HepG2 (cell line): ENCODE results near the gene SLC25A19. TPM values are rescaled to one million over a fixed set of nuclear protein-coding genes. Genes with fewer than 3 reads are reported as not detected.

Experiments
- CENPX ChIP-seq: sonication (generic); formaldehyde crosslinking; IDR thresholded peaks from 2 replicates; pipeline ENCODE4 v1.9.0; 2021; ENCODE audit warnings: mild to moderate bottlenecking, missing genetic modification reagents, moderate library complexity
- KLF6 ChIP-seq: IDR thresholded peaks from 2 replicates; pipeline ENCODE4 v1.8.0; 2016; ENCODE audit warnings: missing biosample characterization, missing genetic modification reagents
- KLF9 ChIP-seq: IDR thresholded peaks from 2 replicates; pipeline ENCODE4 v1.6.1; 2016; ENCODE audit warnings: low read depth
- MAFG ChIP-seq: sonication (generic); formaldehyde crosslinking; IDR thresholded peaks from 2 replicates; pipeline ENCODE4 v1.5.1; 2020; ENCODE audit warnings: mild to moderate bottlenecking, missing genetic modification reagents
- MED1 ChIP-seq: sonication (generic); formaldehyde crosslinking; IDR thresholded peaks from 2 replicates; pipeline ENCODE4 v1.4.0; 2020; ENCODE audit warnings: missing genetic modification reagents
- NFKB2 ChIP-seq: sonication (generic); formaldehyde crosslinking; IDR thresholded peaks from 2 replicates; pipeline ENCODE4 v1.4.0; 2020; ENCODE audit warnings: missing genetic modification reagents, borderline replicate concordance
- NR2F2 ChIP-seq: IDR thresholded peaks from 2 replicates; pipeline ENCODE4 v1.6.1; 2012; ENCODE audit warnings: low read depth, inconsistent platforms, borderline replicate concordance
- PAF1 ChIP-seq: IDR thresholded peaks from 2 replicates; pipeline ENCODE4 v1.6.1; 2016; ENCODE audit warnings: missing genetic modification reagents, missing compliant biosample characterization
- PHF5A ChIP-seq: IDR thresholded peaks from one replicate; pipeline ENCODE4 v1.6.1; 2018; ENCODE audit warnings: low read depth, missing genetic modification reagents; ENCODE audit not compliant: unreplicated experiment
- ZBTB20 ChIP-seq: sonication (generic); formaldehyde crosslinking; IDR thresholded peaks from 2 replicates; pipeline ENCODE4 v1.8.1; 2023; ENCODE audit warnings: missing genetic modification reagents, low read depth, mild to moderate bottlenecking, borderline replicate concordance
- ZNF225 ChIP-seq: sonication (generic); formaldehyde crosslinking; IDR thresholded peaks from 2 replicates; pipeline ENCODE4 v1.4.0; 2020; ENCODE audit warnings: mild to moderate bottlenecking, missing genetic modification reagents
- ZNF230 ChIP-seq: sonication (generic); formaldehyde crosslinking; IDR thresholded peaks from 2 replicates; pipeline ENCODE4 v1.4.0; 2020; ENCODE audit warnings: mild to moderate bottlenecking, missing genetic modification reagents
- ZNF563 ChIP-seq: sonication (generic); formaldehyde crosslinking; IDR thresholded peaks from 2 replicates; pipeline ENCODE4 v1.8.0; 2022; ENCODE audit warnings: mild to moderate bottlenecking, moderate library complexity, missing genetic modification reagents
- ZNF614 ChIP-seq: IDR thresholded peaks from 2 replicates; pipeline ENCODE4 v1.6.1; 2018; ENCODE audit warnings: missing biosample characterization, missing genetic modification reagents, inconsistent platforms, borderline replicate concordance
- ZNF775 ChIP-seq: sonication (generic); formaldehyde crosslinking; IDR thresholded peaks from 2 replicates; pipeline ENCODE4 v1.4.0; 2020; ENCODE audit warnings: missing genetic modification reagents, mild to moderate bottlenecking, moderate library complexity, borderline replicate concordance
- ZNF777 ChIP-seq: sonication (generic); formaldehyde crosslinking; IDR thresholded peaks from 2 replicates; pipeline ENCODE4 v1.4.0; 2020; ENCODE audit warnings: missing genetic modification reagents
- ZNF839 ChIP-seq: sonication (generic); formaldehyde crosslinking; IDR thresholded peaks from 2 replicates; pipeline ENCODE4 v1.4.0; 2020; ENCODE audit warnings: missing genetic modification reagents, mild to moderate bottlenecking, borderline replicate concordance
- polyA plus RNA-seq, 8 experiments: library from polyadenylated mRNA; depleted of rRNA in 3 of 8; stranded (reverse) in 7 of 8; unstranded in 1 of 8; fragments of >200 nt; fragmentation: Illumina TruSeq in 4 of 8; extraction: Trizol in 4 of 8; gene quantifications; 2 replicates each; pipeline versions ENCODE4 v1.2.1 to v1.2.3, GENCODE V29; 2011 to 2016; ENCODE audit warnings: low read depth in 4 of 8, missing spikeins in 1 of 8, mixed read lengths in 1 of 8; ENCODE audit not compliant: insufficient read depth in 1 of 8
- total RNA-seq, 5 experiments: library from RNA; depleted of rRNA; stranded (reverse); fragments of >200 nt; fragmentation: Illumina TruSeq; extraction: Trizol; gene quantifications; 2 replicates each; pipeline ENCODE4 v1.2.3, GENCODE V29; 2016; ENCODE audit warnings: low read depth in 1 of 5
- TF ChIP-seq, protein P1 (sequence below): sonication (generic); formaldehyde crosslinking; IDR thresholded peaks from 2 replicates; pipeline ENCODE4 v1.9.0; 2022; ENCODE audit warnings: low read depth, missing genetic modification reagents
- TF ChIP-seq, protein P2 (sequence below): sonication (generic); formaldehyde crosslinking; IDR thresholded peaks from 2 replicates; pipeline ENCODE4 v1.4.0; 2020; ENCODE audit warnings: mild to moderate bottlenecking, missing genetic modification reagents
- TF ChIP-seq, protein P3 (sequence below): sonication (generic); formaldehyde crosslinking; IDR thresholded peaks from 2 replicates; pipeline ENCODE4 v1.5.0; 2020; ENCODE audit warnings: missing genetic modification reagents, mild to moderate bottlenecking, borderline replicate concordance
- TF ChIP-seq, protein P4 (sequence below): sonication (generic); formaldehyde crosslinking; IDR thresholded peaks from 2 replicates; pipeline ENCODE4 v1.5.0; 2020; ENCODE audit warnings: mild to moderate bottlenecking, low read depth, missing genetic modification reagents, borderline replicate concordance
- TF ChIP-seq, protein P5 (sequence below): sonication (generic); formaldehyde crosslinking; IDR thresholded peaks from 2 replicates; pipeline ENCODE4 v1.8.0; 2022; ENCODE audit warnings: mild to moderate bottlenecking, missing genetic modification reagents, moderate library complexity

SLC25A19 gene
- total and polyA plus RNA-seq, 2 of the 13 experiments (the other 11 are each of a cell fraction or from before 2014, with no cell fraction given) = 24.4 to 41.4 TPM

DNA sequence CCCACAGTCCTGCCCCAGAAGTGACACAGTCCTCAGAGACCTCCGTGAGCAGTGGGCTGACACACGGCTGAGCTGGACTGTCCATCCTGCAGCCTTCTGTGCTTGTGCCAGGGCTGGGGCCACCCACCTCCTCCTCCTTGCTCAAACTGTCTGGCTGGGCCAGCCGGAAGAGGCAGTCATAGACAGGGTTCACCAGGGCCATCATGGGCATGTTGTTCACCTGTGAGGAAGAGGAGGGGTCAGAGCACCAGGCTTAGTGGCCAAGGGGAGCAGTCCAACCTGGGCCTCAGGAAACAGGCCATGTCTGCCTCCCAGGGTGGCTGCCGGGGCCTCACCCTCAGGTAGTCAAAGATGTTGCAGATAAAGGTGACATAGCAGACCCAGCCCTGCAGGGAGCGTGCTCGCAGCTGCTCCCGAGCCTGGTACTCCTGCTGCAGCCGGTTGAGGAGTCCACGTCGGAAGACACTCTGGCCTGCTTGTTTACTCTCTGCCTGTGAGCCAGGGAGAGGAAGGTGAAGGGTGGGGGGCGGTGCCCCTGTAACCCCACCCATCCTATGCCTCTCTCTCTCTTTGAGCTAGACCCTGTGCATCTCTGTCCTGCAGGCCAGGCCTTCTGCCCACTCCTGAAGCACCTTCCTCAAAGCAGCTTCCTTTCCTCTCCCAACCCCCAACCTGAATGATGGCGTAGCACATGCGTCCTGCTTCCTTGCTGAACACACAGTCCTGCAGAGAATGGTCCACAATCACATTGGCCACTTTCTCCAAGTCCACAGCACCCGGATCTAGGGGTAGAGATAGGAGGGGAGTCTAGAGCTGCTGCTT, 21.6 kb downstream of the SLC25A19 start (continued):
- TF ChIP-seq, protein P1, sequence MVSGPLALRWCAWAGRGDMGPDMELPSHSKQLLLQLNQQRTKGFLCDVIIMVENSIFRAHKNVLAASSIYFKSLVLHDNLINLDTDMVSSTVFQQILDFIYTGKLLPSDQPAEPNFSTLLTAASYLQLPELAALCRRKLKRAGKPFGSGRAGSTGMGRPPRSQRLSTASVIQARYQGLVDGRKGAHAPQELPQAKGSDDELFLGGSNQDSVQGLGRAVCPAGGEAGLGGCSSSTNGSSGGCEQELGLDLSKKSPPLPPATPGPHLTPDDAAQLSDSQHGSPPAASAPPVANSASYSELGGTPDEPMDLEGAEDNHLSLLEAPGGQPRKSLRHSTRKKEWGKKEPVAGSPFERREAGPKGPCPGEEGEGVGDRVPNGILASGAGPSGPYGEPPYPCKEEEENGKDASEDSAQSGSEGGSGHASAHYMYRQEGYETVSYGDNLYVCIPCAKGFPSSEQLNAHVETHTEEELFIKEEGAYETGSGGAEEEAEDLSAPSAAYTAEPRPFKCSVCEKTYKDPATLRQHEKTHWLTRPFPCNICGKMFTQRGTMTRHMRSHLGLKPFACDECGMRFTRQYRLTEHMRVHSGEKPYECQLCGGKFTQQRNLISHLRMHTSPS (CRISPR knock-in tag) = peak; percentile 61; the same call in 1 of the 2 replicates
- TF ChIP-seq ZNF225 (CRISPR knock-in tag) (peak; percentile 77), NFKB2 (CRISPR knock-in tag) (peak; percentile 40; the same call in 1 of the 2 replicates), ZNF777 (CRISPR knock-in tag) (peak; percentile 98), PHF5A (CRISPR knock-in tag) (peak; percentile 75), CENPX (CRISPR knock-in tag) (no peak), ZNF230 (CRISPR knock-in tag) (0 out of 2 replicates have a peak, but pooled peaks have one; percentile 55), ZNF563 (CRISPR knock-in tag) (no peak), KLF6 (CRISPR knock-in tag) (0 out of 2 replicates have a peak, but pooled peaks have one; percentile 39), ZNF775 (CRISPR knock-in tag) (no peak), MAFG (CRISPR knock-in tag) (no peak), ZNF614 (CRISPR knock-in tag) (peak; percentile 71; the same call in 1 of the 2 replicates), MED1 (CRISPR knock-in tag) (peak; percentile 55), NR2F2 (peak; percentile 26; the same call in 1 of the 2 replicates), PAF1 (CRISPR knock-in tag) (0 out of 2 replicates have a peak, but pooled peaks have one; percentile 63), KLF9 (CRISPR knock-in tag) (peak; percentile 69; the same call in 1 of the 2 replicates), ZNF839 (CRISPR knock-in tag) (0 out of 2 replicates have a peak, but pooled peaks have one; percentile 43), ZBTB20 (CRISPR knock-in tag) (0 out of 2 replicates have a peak, but pooled peaks have one; percentile 34)
- TF ChIP-seq, protein P2, sequence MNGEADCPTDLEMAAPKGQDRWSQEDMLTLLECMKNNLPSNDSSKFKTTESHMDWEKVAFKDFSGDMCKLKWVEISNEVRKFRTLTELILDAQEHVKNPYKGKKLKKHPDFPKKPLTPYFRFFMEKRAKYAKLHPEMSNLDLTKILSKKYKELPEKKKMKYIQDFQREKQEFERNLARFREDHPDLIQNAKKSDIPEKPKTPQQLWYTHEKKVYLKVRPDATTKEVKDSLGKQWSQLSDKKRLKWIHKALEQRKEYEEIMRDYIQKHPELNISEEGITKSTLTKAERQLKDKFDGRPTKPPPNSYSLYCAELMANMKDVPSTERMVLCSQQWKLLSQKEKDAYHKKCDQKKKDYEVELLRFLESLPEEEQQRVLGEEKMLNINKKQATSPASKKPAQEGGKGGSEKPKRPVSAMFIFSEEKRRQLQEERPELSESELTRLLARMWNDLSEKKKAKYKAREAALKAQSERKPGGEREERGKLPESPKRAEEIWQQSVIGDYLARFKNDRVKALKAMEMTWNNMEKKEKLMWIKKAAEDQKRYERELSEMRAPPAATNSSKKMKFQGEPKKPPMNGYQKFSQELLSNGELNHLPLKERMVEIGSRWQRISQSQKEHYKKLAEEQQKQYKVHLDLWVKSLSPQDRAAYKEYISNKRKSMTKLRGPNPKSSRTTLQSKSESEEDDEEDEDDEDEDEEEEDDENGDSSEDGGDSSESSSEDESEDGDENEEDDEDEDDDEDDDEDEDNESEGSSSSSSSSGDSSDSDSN (CRISPR knock-in tag) = peak; percentile 86
- TF ChIP-seq, protein P3, sequence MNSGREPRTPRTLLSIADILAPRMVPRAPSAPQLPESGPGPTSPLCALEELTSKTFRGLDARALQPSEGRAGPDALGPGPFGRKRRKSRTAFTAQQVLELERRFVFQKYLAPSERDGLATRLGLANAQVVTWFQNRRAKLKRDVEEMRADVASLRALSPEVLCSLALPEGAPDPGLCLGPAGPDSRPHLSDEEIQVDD = peak; percentile 28; the same call in 1 of the 2 replicates
- TF ChIP-seq, protein P4, sequence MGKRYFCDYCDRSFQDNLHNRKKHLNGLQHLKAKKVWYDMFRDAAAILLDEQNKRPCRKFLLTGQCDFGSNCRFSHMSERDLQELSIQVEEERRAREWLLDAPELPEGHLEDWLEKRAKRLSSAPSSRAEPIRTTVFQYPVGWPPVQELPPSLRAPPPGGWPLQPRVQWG (CRISPR knock-in tag) = no peak
- TF ChIP-seq, protein P5, sequence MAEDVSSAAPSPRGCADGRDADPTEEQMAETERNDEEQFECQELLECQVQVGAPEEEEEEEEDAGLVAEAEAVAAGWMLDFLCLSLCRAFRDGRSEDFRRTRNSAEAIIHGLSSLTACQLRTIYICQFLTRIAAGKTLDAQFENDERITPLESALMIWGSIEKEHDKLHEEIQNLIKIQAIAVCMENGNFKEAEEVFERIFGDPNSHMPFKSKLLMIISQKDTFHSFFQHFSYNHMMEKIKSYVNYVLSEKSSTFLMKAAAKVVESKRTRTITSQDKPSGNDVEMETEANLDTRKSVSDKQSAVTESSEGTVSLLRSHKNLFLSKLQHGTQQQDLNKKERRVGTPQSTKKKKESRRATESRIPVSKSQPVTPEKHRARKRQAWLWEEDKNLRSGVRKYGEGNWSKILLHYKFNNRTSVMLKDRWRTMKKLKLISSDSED (CRISPR knock-in tag) = peak; percentile 69; the same call in 1 of the 2 replicates
